ENCODE measurements around the gene IMMP2L.

- TF ChIP-seq CTCF (IDR thresholded peaks at IDR 0.05 in 4 of 5, conservative IDR thresholded peaks at IDR 0.05 in 1 of 5) (no peak), POLR2A (IDR thresholded peaks at IDR 0.05) (no peak)
Measured at GRCh38 chr7:111202321-111202720, 360.0 kb downstream of the IMMP2L start.

Measured in gastrocnemius medialis (tissue), 4 donors.